NCI-H128 (cell line): ENCODE measurements around the gene MCAM.

Experiments
- DNase-seq: peaks from one replicate; lab custom pipeline; 2025; ENCODE audit not compliant: unreplicated experiment; lab: John Stamatoyannopoulos, UW

The MCAM gene

GRCh38 chr11:119309411-119309810 lies 7.5 kb downstream of the MCAM start:
- DNase-seq: no peak

DNA sequence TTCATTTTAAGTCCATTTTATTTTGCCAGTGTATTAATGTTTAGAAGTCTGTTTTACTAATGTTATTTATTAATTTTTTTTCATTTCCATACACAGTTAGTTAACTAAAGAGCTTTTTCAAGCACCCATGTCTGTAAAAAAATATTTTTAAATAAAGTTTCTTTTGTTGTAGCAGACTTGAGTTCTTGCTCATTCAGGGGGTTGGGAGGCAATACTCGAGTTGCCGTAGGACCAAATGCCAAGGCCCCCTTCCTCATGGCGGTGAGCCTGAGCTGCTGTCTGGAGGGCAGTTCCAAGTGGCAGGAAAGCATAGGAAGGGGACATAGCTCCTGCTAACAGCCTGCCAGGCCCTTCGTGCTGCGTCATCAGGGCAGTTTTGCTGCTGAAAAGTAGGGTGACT lies 9.0 kb downstream of the MCAM start:
- no peak for DNase-seq

- no peak for DNase-seq
Measured at GRCh38 chr11:119307219-119307618, 9.7 kb downstream of the MCAM start.

GRCh38 chr11:119306373-119306890 lies 10.5 kb downstream of the MCAM start:
- no peak for DNase-seq

GRCh38 chr11:119305556-119306372 lies 11.2 kb downstream of the MCAM start:
- no peak for DNase-seq

DNA sequence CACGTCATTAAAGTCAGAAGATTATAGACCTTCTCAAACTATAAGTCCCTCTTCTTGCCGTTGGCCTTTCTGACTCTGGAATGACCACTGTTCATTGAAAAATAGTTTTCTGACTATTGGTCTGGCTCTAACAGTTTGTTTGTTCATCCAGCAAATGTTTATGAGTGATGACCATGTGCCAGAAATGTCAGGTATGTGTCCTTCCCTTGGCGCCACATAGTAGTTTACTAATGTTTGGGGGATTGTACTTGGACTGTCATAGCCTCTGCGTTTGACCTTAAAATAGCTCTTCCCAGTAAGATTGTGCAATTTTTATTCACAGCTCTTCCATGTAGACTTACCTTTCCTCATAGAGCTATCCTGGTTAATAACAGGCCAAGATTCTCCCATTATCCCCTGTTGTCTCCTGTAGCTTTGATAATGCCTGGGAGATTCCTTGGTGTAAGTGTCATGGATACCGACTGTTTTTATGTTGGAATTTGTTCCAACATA lies 13.7 kb downstream of the MCAM start:
- no peak for DNase-seq

- no peak for DNase-seq
Measured at GRCh38 chr11:119300198-119300964, 16.5 kb downstream of the MCAM start.

- no peak for DNase-seq
Measured at GRCh38 chr11:119299416-119299815, 17.5 kb downstream of the MCAM start.

DNA sequence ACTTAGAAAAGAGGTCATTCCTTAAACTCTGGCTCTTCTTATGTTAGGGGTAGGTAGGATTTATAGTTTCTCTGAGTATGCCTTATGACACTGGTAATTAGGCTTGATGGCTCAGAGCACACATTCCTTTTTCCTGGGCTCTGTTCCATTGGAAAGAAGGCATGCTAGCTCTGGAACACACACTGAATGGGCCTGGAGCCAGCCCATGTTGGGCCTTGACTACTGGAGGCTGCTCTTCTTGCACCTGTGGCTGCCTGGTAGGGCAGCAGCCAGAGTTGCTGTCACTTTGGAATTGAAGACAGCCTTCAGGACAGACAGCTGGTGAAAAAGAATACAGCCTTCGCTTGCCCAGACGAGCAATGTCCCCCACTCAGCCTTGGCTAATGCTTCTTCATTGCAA lies 18.2 kb downstream of the MCAM start:
- no peak for DNase-seq

- DNase-seq: no peak
Measured at GRCh38 chr11:119297938-119298337, 19.0 kb downstream of the MCAM start.

DNA sequence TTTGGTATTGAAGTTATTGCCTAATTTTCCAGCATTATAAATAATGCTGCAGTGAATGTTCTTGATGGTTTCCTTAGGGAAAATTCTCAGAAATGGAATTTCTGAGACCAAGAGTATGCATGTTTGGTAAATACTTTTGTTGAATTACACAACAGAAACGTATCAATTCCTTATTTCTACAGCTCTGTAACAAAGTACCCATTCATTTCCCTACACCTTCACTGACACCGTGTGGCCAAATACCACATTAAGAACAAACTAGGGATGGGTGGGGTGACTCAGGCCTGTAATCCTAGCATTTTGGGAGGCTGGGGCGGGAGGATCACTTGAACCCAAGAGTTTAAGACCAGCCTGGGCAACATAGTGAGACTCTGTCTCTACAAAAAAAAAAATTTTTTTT lies 21.8 kb downstream of the MCAM start:
- no peak for DNase-seq

DNA sequence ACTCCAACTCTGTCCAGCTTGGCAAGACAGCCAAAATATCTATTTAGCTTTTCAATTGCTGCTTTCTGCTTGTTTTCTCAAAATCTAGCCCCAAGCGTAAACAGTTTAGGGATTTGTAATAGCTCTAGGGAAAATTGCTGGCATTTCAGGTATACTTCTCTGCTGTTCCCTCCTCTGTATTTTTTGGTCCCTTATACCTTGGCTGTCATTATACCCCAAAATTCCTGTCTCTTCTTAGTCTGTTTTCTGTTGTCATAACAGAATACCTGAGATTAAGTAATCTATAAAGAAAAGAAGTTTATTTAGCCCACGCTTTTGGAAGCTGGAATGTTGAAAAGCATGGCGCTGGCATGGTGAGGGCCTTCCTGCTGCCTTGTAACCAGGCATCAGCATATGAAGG lies 23.5 kb downstream of the MCAM start:
- no peak for DNase-seq

DNA sequence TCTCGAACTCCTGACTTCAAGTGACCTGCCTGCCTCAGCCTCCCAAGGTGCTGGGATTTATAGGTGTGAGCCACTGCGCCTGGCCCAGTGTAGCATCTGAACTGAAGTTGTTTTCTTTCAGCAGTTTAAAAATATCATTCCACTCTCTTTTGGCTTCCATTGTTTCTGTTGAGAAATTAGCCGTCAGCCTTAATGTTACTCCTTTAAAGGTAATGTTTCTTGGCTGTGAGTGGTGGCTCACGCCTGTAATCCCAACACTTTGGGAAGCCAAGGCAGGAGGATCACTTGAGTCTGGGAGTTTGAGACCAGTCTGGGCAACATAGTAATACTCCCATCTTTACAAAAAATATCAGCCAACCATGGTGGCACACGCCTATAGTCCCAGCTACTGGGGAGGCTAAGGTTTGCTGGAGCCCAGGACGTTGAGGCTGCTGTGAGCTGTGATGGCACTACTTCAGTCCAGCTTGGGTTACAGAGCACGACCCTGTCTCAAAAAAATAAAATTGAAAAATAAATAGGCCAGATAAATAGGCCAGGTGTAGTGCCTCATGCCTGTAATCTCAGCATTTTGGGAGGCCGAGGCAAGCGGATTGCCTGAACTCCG lies 25.9 kb downstream of the MCAM start:
- DNase-seq: no peak

DNA sequence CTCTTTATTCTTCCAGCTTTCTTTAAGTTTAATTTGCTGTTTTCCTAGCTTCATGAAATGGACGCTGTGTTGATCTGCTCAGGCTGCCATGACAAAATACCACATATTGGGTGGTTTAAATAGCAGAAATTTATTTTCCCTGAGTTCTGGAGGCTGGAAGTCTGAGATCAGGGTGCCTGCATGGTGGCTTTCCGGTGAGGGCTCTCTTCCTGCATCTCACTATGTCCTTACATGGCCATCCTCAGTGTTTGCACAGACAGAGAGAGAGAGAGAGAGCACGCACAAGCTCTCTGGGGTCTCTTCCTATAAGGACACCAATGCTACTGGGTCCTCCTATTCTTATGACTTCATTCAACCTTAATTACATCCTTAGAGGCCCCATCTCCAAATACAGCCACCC lies 28.7 kb downstream of the MCAM start:
- DNase-seq: no peak

GRCh38 chr11:119285431-119285830 lies 31.5 kb downstream of the MCAM start:
- no peak for DNase-seq

DNA sequence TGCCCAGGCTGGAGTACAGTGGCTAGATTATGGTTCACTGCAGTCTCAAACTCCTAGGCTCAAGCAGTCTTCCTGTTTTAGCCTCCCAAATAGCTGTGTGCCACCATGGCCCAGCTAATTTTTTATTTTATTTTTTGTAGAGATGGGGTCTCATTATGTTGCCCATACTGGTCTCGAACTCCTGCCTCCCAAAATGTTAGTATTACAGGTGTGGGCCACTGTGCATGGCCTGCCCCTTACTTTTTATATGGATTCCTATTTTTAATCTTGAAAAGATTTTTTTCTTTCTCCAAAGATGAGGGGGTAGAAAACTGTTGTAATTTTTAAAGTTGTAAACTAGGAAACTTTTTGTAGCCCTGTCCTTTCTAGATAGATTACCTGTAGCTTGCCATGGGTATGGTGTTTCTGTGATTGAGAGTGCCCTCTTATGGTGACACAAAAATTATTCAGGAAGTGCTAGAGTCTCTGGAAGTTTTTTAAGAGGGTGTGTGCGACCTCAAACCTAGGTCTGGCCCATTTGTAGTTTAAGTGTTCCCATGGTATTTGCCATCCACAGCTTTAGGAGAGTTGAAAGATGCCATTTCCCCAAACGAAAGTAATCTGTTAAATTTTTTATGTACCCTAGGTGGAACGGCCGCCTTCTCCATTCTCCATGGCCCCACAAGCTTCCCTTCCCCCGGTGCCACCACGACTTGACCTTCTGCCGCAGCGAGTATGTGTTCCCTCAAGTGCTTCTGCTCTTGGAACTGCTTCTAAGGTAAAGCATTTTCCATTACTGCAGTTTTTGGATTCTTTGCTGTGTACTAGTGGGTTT lies 32.4 kb downstream of the MCAM start:
- no peak for DNase-seq

GRCh38 chr11:119282495-119282894 lies 34.4 kb downstream of the MCAM start:
- no peak for DNase-seq

GRCh38 chr11:119277660-119278059 lies 39.3 kb downstream of the MCAM start:
- no peak for DNase-seq

DNA sequence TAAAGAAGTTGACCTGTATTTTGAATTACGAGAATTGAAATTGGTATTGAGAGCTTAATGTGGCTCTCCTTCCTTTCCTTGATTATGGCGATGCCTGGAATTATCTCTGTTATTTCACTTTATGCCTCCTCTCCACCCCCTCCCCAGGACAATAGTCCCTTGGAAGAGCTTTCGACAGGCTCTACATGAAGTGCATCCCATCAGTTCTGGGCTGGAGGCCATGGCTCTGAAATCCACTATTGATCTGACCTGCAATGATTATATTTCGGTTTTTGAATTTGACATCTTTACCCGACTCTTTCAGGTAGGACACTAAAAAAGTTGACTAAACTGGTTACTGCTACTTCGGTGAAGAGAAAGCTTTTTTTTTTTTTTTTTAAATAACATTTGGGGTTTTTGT lies 43.2 kb downstream of the MCAM start:
- no peak for DNase-seq

GRCh38 chr11:119267645-119268044 lies 49.3 kb downstream of the MCAM start:
- DNase-seq: no peak
